Esophagus muscularis mucosa (tissue), 3 donors: ENCODE results near the gene BTRC.

Experiments used
- POLR2A ChIP-seq: fragments of 450-650 bp; IDR thresholded peaks from one replicate; pipeline ENCODE4 v1.6.1; 2017; ENCODE audit warnings: antibody characterized with exemption, moderate library complexity, mild to moderate bottlenecking, low read depth
- TF ChIP-seq, protein P1 (sequence below), 3 experiments: fragments of 200-600 bp in 2 of 3; fragments of 450-650 bp in 1 of 3; sonication (generic) in 2 of 3; IDR thresholded peaks; one replicate each; pipeline ENCODE4 v1.5.1; 2017 to 2019; ENCODE audit warnings: antibody characterized with exemption in 3 of 3, mild to moderate bottlenecking in 2 of 3, moderate library complexity in 1 of 3

DNA sequence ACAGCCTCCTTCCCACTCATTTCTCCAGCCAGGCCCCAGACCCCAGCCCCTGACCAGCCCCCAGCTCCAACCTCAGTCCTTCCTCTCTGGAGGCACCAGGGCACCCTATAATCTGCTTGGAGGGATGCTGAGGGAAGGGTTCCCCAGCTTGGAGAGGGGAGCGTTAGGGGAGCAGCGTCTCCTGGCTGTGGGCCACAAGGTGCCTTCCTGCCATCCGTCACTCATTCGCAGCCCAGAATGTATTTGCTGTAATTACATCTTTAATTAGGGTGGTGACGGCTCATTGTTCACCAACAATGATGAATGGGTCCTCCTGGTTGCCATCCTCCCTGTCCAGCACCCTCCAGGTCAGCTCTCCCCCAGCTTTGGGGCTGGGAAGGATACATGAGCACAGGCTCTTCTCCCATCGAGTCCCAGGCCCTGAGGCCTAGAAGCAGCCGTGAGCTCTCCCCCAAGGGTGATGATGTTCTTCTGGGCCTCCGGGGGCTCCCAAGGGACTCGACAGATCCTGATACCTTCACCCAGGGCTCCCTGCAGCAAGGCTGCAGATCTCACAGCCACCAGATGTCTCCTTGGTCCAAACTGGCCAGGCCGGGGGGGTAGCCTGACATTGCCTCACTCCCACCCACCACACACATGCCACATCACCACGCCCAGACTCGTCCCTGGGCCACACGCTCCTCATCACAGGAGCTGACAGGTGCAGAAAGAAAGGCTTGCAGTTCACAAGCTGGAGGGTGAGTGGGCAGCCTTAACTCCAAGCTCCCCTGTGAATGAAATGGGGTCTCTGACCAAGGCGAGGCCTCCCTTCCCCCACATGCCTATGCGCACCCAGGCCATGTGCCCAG, 207.3 kb downstream of the BTRC start:
- TF ChIP-seq, protein P1, sequence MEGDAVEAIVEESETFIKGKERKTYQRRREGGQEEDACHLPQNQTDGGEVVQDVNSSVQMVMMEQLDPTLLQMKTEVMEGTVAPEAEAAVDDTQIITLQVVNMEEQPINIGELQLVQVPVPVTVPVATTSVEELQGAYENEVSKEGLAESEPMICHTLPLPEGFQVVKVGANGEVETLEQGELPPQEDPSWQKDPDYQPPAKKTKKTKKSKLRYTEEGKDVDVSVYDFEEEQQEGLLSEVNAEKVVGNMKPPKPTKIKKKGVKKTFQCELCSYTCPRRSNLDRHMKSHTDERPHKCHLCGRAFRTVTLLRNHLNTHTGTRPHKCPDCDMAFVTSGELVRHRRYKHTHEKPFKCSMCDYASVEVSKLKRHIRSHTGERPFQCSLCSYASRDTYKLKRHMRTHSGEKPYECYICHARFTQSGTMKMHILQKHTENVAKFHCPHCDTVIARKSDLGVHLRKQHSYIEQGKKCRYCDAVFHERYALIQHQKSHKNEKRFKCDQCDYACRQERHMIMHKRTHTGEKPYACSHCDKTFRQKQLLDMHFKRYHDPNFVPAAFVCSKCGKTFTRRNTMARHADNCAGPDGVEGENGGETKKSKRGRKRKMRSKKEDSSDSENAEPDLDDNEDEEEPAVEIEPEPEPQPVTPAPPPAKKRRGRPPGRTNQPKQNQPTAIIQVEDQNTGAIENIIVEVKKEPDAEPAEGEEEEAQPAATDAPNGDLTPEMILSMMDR (IDR thresholded peaks at IDR 0.05), result no peak
- TF ChIP-seq POLR2A, result no peak
